HUES6 (cell line): ENCODE results near the gene C4orf50.
"Not testable (repeated sequence)": the region's sequence is repeated elsewhere in the genome, so short reads cannot be mapped to it uniquely, and the experiment has no call there.

ENCODE experiments used
- H3K27ac ChIP-seq: 2 replicates; pipeline ENCODE4 v1.7.0; 2013; ENCODE audit warnings: low read depth, mild to moderate bottlenecking, low read length, inconsistent platforms
- H3K27me3 ChIP-seq: 2 replicates; pipeline ENCODE4 v1.6.1; 2013; ENCODE audit warnings: low read length; ENCODE audit not compliant: control insufficient read depth, insufficient read depth
- H3K36me3 ChIP-seq: 2 replicates; pipeline ENCODE4 v1.6.1; 2013; ENCODE audit warnings: low read length; ENCODE audit not compliant: control insufficient read depth, insufficient read depth
- H3K4me1 ChIP-seq: 2 replicates; pipeline ENCODE4 v1.6.1; 2013; ENCODE audit warnings: low read length; ENCODE audit not compliant: control insufficient read depth, insufficient read depth
- H3K4me3 ChIP-seq: 2 replicates; pipeline ENCODE4 v1.5.1; 2013; ENCODE audit warnings: low read depth, low read length
- H3K9ac ChIP-seq: one replicate; pipeline ENCODE4 v1.6.1; 2013; ENCODE audit warnings: mild to moderate bottlenecking, low read length
- H3K9me3 ChIP-seq: 2 replicates; pipeline ENCODE4 v1.6.1; 2013; ENCODE audit warnings: low read depth, low read length; ENCODE audit not compliant: control insufficient read depth, insufficient read depth

Gene C4orf50

DNA sequence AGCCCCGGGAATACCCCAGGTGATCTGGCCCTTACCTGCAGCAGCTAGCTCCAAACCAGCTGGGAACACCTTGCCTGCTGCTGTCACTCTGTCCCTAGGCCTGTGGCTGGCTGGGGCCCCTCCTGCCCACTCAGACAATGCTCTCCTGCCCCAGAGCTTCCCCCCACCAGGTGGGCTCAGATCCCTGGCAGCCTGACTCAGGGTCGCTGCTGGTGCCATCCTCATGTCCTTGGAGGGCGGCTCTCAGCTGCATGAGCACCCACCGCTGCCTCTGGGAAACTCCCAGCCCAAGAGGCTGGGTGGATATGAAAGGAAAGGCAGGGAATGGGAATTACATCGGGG is 15.8 kb downstream of the C4orf50 start:
- H3K36me3 ChIP-seq, result no peaks in the 10 kb centered on the region
- no peak overlapping the region for H3K4me3 ChIP-seq
- H3K27ac ChIP-seq, result no peak overlapping the region
- peaks cover 32% of the 10 kb centered on the region for H3K27me3 ChIP-seq
- no peaks in the 10 kb centered on the region for H3K4me1 ChIP-seq
- H3K9me3 ChIP-seq, result peaks cover 11% of the 10 kb centered on the region; the same call in 1 of the 2 replicates
- H3K9ac ChIP-seq, result no peak overlapping the region

DNA sequence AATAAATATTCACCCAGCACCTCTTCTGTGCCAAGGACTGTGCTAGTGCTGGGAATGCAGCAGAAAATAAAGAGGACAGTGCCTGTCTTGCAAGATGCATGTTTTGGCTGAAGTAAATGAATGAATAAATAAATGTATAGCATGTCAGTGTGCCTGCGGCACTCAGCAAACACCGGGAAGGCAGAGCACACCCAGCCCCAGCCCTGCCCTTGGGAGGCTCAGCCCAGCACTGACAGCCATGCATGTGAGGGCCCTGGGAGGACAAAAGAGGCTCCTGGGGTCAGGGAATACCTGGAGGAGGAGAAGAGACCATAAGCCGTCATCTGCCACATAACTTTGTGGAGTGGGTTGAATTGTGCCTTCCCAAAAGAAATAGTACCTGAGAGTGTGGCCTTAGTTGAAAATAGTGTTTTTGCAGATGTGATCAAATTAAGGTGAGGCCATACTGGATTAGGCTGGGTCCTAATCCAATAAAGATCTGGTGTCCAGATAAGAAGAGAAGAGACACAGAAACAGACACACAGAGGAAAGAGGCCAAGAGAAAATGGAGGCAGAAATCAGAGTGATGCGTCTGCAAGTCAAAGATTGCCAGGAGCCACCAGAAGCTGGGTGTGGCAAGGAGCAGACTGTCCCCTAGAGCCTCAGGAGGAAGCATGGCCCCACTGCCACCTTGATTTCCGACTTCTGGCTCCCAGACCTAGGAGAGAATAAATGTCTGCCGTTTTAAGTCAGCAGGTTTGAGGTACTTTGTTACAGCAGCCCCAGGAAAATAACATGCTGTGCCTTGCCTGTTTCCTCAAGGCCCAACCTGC is 16.3 kb downstream of the C4orf50 start:
- Histone ChIP-seq H3K4me3 (no peak overlapping the region), H3K27ac (no peak overlapping the region), H3K9me3 (peaks cover 11% of the 10 kb centered on the region; the same call in 1 of the 2 replicates), H3K36me3 (no peaks in the 10 kb centered on the region), H3K27me3 (peaks cover 27% of the 10 kb centered on the region), H3K9ac (no peak overlapping the region), H3K4me1 (no peaks in the 10 kb centered on the region)

DNA sequence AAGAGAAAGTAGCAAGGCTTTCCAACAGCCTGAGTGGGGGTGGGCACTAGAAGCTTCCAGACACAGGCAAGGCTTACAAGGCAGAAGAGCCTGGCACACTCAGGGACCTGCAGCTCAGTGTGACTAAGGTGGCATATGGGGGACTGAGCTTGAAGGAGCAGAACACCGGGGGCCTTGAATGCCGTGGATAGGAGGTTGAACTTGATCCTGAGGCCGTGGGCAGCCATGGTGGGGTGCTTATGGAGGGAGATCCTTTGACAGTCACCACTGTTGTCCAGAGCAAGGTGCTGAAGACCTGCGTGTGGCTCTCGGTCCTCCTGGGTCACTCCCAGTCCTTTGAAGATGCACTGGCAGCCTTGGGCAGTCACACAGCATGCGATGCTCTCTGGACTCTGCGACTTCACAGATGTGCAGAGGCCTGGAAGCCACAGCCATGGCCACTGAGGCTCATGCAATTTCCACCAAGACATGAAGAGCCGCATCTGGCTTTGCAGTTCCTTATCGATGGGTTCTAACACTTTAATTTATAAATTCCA is 18.3 kb downstream of the C4orf50 start:
- H3K4me3 ChIP-seq, result no peak overlapping the region
- H3K9ac ChIP-seq, result no peak overlapping the region
- H3K27me3 ChIP-seq, result peaks cover 11% of the 10 kb centered on the region
- no peaks in the 10 kb centered on the region for H3K36me3 ChIP-seq
- no peak overlapping the region for H3K27ac ChIP-seq
- H3K9me3 ChIP-seq, result peaks cover 11% of the 10 kb centered on the region; the same call in 1 of the 2 replicates
- no peaks in the 10 kb centered on the region for H3K4me1 ChIP-seq

DNA sequence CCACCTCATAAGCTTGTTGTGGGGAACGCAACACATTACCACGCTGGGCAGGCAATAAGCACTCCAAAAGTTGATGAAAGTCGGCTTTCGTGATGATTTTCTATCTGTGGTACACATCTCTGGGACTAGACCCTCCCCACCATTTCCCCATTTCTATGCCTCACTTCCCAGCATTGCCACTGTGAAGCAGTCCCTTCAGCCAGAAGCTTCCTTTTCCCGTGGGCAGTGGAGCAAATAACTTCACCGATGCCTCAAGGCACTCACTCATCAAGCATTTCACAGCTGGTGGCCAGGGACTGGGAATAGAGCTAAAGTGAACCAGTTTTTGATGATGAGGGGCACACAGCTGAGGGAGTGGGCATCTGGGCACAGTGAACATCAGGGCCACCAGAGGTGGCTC is 18.9 kb downstream of the C4orf50 start:
- Histone ChIP-seq H3K9ac (no peak overlapping the region), H3K4me3 (no peak overlapping the region)

DNA sequence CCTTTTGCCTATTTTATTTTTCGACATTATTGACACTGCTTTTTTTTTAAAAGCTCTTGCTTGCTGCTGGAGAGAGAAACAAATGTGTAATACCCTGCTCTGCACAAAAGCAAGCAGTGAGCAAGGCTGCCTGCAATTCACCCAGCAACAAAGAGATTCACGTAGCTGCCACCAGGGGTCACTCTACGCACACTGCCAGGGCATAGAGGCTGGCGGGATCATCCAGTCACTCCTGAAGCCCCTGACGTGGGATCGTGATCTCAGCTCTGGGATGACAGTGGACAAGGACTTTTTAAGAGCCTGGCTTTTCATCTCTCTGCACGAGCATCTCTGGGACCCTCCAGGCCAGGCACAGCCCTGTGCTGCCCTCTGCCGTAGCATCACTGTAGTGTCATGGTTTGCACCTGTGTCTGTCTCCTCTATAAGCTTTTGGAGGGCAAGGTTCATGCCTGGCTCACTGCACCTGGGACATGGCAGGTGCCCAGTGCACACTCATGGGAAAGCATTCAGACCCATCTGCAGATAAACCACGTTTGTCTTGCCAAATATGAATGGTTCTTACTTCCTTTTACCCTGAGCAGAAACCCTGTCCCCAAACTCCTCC is 19.8 kb downstream of the C4orf50 start:
- Histone ChIP-seq H3K36me3 (no peaks in the 10 kb centered on the region), H3K4me1 (no peaks in the 10 kb centered on the region), H3K4me3 (no peak overlapping the region), H3K9me3 (peaks cover 2% of the 10 kb centered on the region; the same call in 1 of the 2 replicates), H3K27me3 (peaks cover 11% of the 10 kb centered on the region), H3K9ac (no peak overlapping the region), H3K27ac (no peak overlapping the region)

More for the DNA sequence above, 18.9 kb downstream of the C4orf50 start:
- Histone ChIP-seq H3K9me3 (peaks cover 10% of the 10 kb centered on the region; the same call in 1 of the 2 replicates), H3K27me3 (peaks cover 11% of the 10 kb centered on the region), H3K36me3 (no peaks in the 10 kb centered on the region), H3K27ac (no peak overlapping the region), H3K4me1 (no peaks in the 10 kb centered on the region)

DNA sequence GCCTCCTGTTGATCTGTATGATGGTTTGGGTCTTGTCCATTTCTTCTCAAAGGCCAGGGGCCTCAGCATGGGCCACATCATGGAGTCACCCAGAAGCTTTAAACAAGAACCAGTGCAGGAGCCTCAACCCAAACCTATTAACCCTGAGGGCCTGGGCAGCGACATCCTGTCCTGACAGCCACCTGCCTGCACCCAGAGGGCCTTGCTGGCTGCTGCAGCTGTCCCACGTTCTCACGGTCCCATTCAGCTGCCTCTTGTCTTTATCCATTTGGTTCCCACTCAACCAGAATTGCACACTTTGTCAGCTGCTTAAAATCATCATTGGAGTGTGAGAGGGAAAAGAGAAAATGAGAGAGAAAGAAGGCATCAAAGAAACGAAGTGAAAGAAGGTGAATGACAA is 21.6 kb downstream of the C4orf50 start:
- H3K9me3 ChIP-seq, result no peaks in the 10 kb centered on the region
- no peaks in the 10 kb centered on the region for H3K4me1 ChIP-seq
- peaks cover 11% of the 10 kb centered on the region for H3K27me3 ChIP-seq
- H3K27ac ChIP-seq, result no peak overlapping the region
- no peak overlapping the region for H3K9ac ChIP-seq
- H3K36me3 ChIP-seq, result no peaks in the 10 kb centered on the region
- H3K4me3 ChIP-seq, result no peak overlapping the region

DNA sequence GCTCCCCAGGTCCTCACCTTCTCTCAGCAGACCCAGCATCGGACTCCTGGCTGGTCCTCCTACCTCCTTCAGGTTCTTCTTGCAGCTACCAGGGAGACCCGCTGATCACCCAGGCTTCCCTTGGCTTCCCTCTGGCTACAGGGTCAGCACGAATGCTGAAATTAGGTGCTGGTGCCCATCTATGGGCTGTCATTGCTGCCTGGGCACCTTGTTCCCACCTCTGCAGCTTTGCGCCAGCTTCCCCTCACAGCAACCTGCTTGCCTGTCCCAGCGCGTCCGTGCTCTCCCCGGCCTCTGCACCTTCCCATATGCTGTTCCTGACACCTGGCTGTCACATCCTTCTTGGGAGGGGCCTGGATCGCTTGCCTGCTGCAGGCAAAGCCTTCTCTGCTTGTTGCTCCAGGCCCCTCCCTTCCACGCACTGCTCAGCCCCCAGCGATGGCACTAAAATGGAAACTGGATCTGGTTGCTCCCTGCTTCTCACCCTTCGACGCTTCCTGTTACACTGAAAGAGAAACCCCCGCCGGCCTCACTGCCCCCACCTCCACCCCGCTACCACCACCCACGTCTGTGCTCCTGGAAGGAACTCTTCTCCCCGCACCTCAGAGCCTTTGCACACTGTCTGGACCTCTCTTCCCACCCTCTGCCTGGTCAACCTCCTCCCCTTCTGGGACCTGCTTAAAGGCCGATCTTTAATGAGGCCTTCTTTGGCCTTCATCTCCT is 22.2 kb downstream of the C4orf50 start:
- H3K4me3 ChIP-seq, result no peak overlapping the region
- H3K27me3 ChIP-seq, result peaks cover 11% of the 10 kb centered on the region
- H3K27ac ChIP-seq, result no peak overlapping the region
- no peak overlapping the region for H3K9ac ChIP-seq
- H3K4me1 ChIP-seq, result no peaks in the 10 kb centered on the region
- no peaks in the 10 kb centered on the region for H3K36me3 ChIP-seq
- no peaks in the 10 kb centered on the region for H3K9me3 ChIP-seq

DNA sequence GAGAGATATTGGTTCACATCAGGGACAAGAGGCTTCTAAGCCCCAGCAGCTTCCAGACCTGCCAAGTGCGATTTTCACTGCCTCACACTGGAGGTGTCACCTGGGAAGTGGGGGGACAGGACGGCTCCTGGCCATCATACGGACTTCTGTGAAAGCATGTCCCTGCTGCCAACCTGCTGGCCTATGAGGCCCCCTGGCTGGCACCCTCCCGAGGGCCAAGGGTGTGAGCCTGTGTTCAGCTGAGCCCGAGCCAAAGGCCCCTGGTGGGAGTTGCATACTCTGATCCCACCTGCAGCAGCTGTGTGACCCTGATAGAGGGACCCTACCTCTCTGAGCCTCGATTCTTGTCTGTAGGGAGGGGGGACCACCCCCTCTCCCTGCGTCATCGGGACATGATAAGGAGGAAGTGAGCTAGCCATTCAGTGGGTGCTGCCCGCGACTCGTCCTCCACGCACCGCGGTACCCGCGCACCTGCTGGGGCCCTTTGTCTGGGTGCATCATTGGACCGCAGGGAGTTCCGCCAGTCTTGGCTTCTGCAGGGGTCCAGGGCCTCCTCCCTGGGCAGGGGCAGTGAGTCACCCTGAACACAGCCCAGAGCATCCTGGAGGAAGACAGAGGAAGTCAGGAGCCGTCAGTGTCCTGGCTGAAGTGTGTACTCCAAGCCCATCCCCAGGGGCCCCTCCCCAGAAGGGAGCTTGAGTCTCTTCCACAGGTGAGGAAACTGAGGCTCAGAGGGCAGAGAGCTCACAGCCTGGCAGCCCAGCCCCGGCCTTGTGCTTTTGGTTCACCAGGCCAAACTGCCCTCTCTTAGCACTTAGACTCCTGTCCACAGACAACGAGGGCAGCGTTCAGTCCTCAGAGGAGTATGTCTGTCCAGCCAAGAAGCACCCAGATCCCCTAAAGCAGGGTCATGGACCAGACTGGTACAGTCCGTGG is 24.1 kb downstream of the C4orf50 start:
- Histone ChIP-seq H3K9me3 (no peaks in the 10 kb centered on the region), H3K27me3 (peaks cover 7% of the 10 kb centered on the region; the same call in 1 of the 2 replicates), H3K9ac (no peak overlapping the region), H3K4me3 (no peak overlapping the region), H3K36me3 (no peaks in the 10 kb centered on the region), H3K27ac (no peak overlapping the region), H3K4me1 (no peaks in the 10 kb centered on the region)

DNA sequence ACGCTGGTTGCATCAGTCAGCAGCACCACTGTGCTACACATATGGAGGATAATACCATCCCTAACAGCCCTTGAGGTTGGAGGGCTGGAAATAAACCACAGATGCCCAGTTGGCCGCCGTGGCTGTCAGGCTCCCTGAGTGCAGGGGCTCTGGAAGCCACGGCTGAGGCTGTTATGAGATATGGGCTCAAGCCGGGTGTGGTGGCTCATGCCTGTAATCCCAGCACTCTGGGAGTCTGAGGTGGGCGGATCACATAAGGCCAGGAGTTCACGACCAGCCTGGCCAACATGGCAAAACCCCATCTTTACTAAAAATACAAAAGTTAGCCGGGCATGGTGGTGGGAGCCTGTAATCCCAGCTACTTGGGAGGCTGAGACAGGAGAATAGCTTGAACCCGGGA is 24.9 kb downstream of the C4orf50 start:
- H3K36me3 ChIP-seq, H3K4me1 ChIP-seq, H3K9me3 ChIP-seq, H3K27me3 ChIP-seq, H3K9ac ChIP-seq, H3K4me3 ChIP-seq, H3K27ac ChIP-seq: not testable (repeated sequence)

DNA sequence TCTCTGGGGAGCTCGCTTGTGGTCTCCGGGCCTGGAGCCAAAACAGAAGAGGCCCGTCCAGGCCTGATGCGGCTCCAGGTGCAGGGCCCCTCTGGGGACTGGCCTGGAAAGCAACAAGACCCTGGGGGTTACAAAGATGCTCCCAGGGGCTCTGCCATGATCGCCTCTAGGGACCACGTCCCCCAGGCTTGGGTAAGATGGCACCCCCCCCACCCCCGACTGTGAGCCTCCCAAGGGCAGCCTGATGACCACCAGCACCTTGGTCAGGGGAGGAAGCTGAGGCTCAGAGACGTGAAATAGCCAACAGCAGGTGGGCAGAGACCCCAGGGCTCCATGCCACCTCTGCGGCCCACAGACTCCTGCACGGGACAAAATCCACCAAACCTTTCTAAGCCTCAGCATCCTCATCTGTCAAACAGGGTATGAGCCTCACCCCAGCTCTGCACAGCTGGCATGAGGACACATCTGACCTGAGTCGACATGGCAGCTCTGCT is 25.4 kb downstream of the C4orf50 start:
- Histone ChIP-seq H3K4me3 (no peak overlapping the region), H3K9me3 (no peaks in the 10 kb centered on the region), H3K27ac (no peak overlapping the region), H3K9ac (no peak overlapping the region), H3K36me3 (no peaks in the 10 kb centered on the region), H3K4me1 (no peaks in the 10 kb centered on the region), H3K27me3 (peaks cover 8% of the 10 kb centered on the region)
